DOHH2 (cell line): Measurements from ENCODE around the gene SLC26A8.

Source experiments
- EZH2phosphoT487 ChIP-seq: fragments of 200-600 bp; sonication (generic); IDR thresholded peaks from 2 replicates; pipeline ENCODE4 v1.6.1; 2017; ENCODE audit warnings: borderline replicate concordance, mild to moderate bottlenecking, antibody characterized with exemption, low read length, moderate library complexity, mixed read lengths
- TF ChIP-seq, protein P1 (sequence below): fragments of 200-600 bp; sonication (generic); IDR thresholded peaks from one replicate; pipeline ENCODE4 v1.5.1; 2014; ENCODE audit warnings: antibody characterized with exemption, mild to moderate bottlenecking, low read depth, low read length; ENCODE audit not compliant: poor library complexity, severe bottlenecking

DNA sequence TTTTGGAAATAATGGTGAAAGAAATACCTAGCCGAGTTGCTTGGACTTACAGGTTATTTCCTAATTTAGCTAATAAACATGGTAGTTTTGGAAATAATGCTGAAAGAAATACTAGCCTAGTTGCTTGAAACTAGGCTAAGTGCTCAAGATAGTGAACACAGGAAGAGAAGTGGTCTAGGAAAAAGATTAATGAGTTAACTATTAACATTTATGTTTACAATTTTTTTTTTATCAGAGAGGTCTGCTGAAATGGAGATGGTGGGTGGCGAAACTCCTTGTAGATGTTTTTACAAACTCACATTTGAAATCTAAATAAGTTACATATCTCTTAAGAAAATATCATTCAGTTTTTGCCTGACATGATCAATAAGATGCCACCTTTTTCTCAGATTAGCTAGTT lies 42.4 kb upstream of the SLC26A8 start:
- TF ChIP-seq, protein P1, sequence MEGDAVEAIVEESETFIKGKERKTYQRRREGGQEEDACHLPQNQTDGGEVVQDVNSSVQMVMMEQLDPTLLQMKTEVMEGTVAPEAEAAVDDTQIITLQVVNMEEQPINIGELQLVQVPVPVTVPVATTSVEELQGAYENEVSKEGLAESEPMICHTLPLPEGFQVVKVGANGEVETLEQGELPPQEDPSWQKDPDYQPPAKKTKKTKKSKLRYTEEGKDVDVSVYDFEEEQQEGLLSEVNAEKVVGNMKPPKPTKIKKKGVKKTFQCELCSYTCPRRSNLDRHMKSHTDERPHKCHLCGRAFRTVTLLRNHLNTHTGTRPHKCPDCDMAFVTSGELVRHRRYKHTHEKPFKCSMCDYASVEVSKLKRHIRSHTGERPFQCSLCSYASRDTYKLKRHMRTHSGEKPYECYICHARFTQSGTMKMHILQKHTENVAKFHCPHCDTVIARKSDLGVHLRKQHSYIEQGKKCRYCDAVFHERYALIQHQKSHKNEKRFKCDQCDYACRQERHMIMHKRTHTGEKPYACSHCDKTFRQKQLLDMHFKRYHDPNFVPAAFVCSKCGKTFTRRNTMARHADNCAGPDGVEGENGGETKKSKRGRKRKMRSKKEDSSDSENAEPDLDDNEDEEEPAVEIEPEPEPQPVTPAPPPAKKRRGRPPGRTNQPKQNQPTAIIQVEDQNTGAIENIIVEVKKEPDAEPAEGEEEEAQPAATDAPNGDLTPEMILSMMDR, result no peak
- no peak for TF ChIP-seq EZH2phosphoT487
